Measurements from ENCODE around the gene ANKRD9. TPM values are rescaled to one million over a fixed set of nuclear protein-coding genes. Genes with fewer than 3 reads are reported as not detected.

The ANKRD9 gene
- total and polyA plus RNA-seq, 7 donors, result 22.7 to 126 (median 74.4) TPM

- peaks cover 20% of the 10 kb centered on the region for H3K4me1 ChIP-seq
- H3K27ac ChIP-seq, result peak overlapping the region; percentile 71
- intact Hi-C loops (cut with DNase I), result loop anchor here in 1 of 2 donors (5.0 kb wide), 1 partner anchor 45 kb away; no protein-coding TSS in a partner anchor
- no peak for TF ChIP-seq CTCF (IDR thresholded peaks at IDR 0.05)
- H3K36me3 ChIP-seq (ENCODE audit: insufficient read depth in 1 of 2, low read depth in 1 of 2), result no peaks in the 10 kb centered on the region
- DNase-seq (no peak), ATAC-seq (peak in 3 of 4 donors; percentile 38 to 56 (median 46))
- no peaks in the 10 kb centered on the region for H3K9me3 ChIP-seq
- H3K4me3 ChIP-seq, result peak overlapping the region; percentile 6
- no peaks in the 10 kb centered on the region for H3K27me3 ChIP-seq (ENCODE audit: insufficient read depth in 3 of 3, low read length in 2 of 3)
- 42 to 67% (median 46%) methylated on average over 9 of the region's 9 CpGs for WGBS, 3 donors
These were observed 36.8 kb downstream of the ANKRD9 start for GRCh38 chr14:102472791-102473150.

- 69 to 88% (median 75%) methylated on average over 8 of the region's 8 CpGs for WGBS, 3 donors
- intact Hi-C loops (cut with DNase I), result loop anchor here in 1 of 2 donors (5.0 kb wide), 1 partner anchor 45 kb away; no protein-coding TSS in a partner anchor
- TF ChIP-seq CTCF (IDR thresholded peaks at IDR 0.05), result no peak
These were observed 37.4 kb downstream of the ANKRD9 start for GRCh38 chr14:102471921-102472790.

GRCh38 chr14:102469261-102469660 lies 40.3 kb downstream of the ANKRD9 start:
- WGBS, 3 donors, result 94 to 100% (median 100%) methylated on average over 1 of the region's 1 CpG
- DNase-seq, result no peak
- no peaks in the 10 kb centered on the region for H3K9me3 ChIP-seq
- H3K4me1 ChIP-seq, result peaks cover 11% of the 10 kb centered on the region
- H3K27ac ChIP-seq, result no peak overlapping the region
- peaks cover 0 to 22% of the 10 kb centered on the region in 2 donors for H3K36me3 ChIP-seq (ENCODE audit: insufficient read depth in 1 of 2, low read depth in 1 of 2)
- H3K27me3 ChIP-seq (ENCODE audit: insufficient read depth in 3 of 3, low read length in 2 of 3), result no peaks in the 10 kb centered on the region
- no peak overlapping the region for H3K4me3 ChIP-seq
- no peak for ATAC-seq
- intact Hi-C loops (cut with DNase I), result no loop called here
- no peak for TF ChIP-seq CTCF (IDR thresholded peaks at IDR 0.05)

More at GRCh38 chr14:102471921-102472790, 37.4 kb downstream of the ANKRD9 start:
- Histone ChIP-seq H3K9me3 (no peaks in the 10 kb centered on the region), H3K4me1 (peaks cover 20% of the 10 kb centered on the region), H3K27ac (peak overlapping the region; percentile 71), H3K4me3 (peak overlapping the region; percentile 6), H3K27me3 (ENCODE audit: insufficient read depth in 3 of 3, low read length in 2 of 3) (no peaks in the 10 kb centered on the region), H3K36me3 (ENCODE audit: insufficient read depth in 1 of 2, low read depth in 1 of 2) (no peaks in the 10 kb centered on the region)
- no peak for DNase-seq
- no peak for ATAC-seq

- H3K9me3 ChIP-seq, result no peaks in the 10 kb centered on the region
- DNase-seq (no peak), ATAC-seq (no peak)
- no peak overlapping the region for H3K4me3 ChIP-seq
- WGBS, 3 donors, result 54 to 84% (median 62%) methylated on average over 6 of the region's 6 CpGs
- H3K27me3 ChIP-seq (ENCODE audit: insufficient read depth in 3 of 3, low read length in 2 of 3), result no peaks in the 10 kb centered on the region
- H3K36me3 ChIP-seq (ENCODE audit: insufficient read depth in 1 of 2, low read depth in 1 of 2), result peaks cover 0 to 23% of the 10 kb centered on the region in 2 donors
- peak overlapping the region; percentile 31 for H3K27ac ChIP-seq
- TF ChIP-seq CTCF (IDR thresholded peaks at IDR 0.05), result no peak
- intact Hi-C loops (cut with DNase I), result loop anchor here in 1 of 2 donors (5.0 kb wide), 1 partner anchor 32 kb away; no protein-coding TSS in a partner anchor
- H3K4me1 ChIP-seq, result peaks cover 20% of the 10 kb centered on the region
These were observed 44.7 kb downstream of the ANKRD9 start for GRCh38 chr14:102464846-102465341.
